Endometrial microvascular endothelial cells (primary cell): Measurements from ENCODE around the gene GPRC5D. TPM values are rescaled to one million over a fixed set of nuclear protein-coding genes. Genes with fewer than 3 reads are reported as not detected.

ENCODE experiments used
- in situ Hi-C: cut with HindIII; loops from 2 replicates; pipeline ENCODE4 v1.10.0; 2017; ENCODE audit warnings: low sequenced_read_pairs, low pct_unique_long_range_greater_than_20kb; ENCODE audit errors: inconsistent ontology term
- total RNA-seq: library from RNA; depleted of rRNA; stranded (reverse); fragments of >200 nt; gene quantifications from one replicate; pipeline ENCODE4 v1.2.3, GENCODE V29; 2015; ENCODE audit errors: inconsistent ontology term

GPRC5D gene
- total RNA-seq, 1 donor from 2014 or later, result not detected

DNA sequence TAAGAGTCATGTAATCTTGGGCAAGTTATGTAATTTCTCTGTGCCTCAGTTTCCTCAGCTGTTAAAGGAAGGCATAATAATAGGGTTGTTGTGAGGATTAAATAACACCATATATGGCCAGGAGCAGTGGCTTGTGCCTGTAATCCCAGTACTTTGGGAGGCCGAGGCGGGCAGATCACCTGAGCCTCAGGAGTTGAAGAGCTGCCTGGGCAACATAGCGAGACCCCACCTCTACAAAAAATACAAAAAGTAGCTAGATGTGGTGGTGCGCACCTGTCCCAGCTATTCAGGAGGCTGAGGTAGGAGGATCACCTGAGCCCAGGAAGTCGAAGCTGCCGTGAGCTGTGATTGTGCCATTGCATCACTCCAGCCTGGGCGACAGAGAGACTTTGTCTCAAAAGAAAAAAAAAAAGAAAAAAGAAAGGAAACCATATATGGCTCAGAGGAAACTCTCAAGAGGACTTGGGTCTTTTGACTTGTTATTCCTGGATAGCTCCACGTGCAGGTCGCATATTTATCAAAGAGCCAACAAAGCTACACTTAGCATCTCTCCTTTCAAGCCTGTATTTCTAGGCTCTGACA lies 53.7 kb downstream of the GPRC5D start:
- in situ Hi-C loops, result no loop called here

GRCh38 chr12:12897302-12897701 lies 54.7 kb downstream of the GPRC5D start:
- in situ Hi-C loops, result no loop called here

DNA sequence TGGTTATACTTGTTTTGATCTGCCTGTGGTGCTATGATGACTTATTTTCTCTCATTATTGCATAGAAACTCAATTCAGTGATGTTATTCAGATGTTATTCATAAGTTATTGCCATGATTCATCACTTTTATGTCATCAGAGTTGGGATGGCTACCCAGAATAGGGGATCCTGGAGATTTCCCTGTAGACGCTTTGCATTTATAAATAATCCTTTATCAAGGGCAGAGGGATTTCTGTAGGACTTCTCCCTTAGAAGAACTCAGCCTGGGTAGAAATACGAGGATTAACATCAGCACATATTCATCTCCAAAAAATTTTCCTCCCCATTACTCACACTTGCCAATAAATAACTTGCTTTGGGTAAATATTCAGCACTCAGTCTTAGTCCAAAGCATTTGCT lies 55.7 kb downstream of the GPRC5D start:
- in situ Hi-C loops, result no loop called here

GRCh38 chr12:12893438-12893837 lies 58.5 kb downstream of the GPRC5D start:
- in situ Hi-C loops, result no loop called here

DNA sequence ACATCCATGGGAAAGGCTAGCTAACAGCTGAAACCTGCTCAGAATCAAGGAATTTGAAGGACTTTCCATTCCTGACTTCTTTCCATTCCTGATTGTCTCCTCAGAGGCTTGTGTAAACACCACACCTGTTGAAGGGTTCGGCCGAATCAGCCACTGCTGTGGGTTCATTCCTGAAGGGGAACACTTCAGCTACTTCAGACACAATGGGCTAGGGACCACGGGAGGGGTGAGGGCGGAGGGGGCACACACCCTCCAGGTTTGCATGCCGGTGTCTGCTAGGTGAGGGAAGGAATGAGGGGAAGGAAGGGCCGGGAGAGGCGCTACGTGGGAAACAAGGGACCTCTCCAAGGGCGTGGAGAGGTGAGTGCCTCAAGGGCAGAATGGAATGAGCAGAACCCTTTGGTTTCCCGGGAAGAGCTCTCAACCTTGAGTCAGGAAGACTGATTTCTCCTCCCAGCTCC lies 59.3 kb downstream of the GPRC5D start:
- in situ Hi-C loops, result no loop called here

- in situ Hi-C loops, result no loop called here
These were observed 60.1 kb downstream of the GPRC5D start for GRCh38 chr12:12891881-12892355.

DNA sequence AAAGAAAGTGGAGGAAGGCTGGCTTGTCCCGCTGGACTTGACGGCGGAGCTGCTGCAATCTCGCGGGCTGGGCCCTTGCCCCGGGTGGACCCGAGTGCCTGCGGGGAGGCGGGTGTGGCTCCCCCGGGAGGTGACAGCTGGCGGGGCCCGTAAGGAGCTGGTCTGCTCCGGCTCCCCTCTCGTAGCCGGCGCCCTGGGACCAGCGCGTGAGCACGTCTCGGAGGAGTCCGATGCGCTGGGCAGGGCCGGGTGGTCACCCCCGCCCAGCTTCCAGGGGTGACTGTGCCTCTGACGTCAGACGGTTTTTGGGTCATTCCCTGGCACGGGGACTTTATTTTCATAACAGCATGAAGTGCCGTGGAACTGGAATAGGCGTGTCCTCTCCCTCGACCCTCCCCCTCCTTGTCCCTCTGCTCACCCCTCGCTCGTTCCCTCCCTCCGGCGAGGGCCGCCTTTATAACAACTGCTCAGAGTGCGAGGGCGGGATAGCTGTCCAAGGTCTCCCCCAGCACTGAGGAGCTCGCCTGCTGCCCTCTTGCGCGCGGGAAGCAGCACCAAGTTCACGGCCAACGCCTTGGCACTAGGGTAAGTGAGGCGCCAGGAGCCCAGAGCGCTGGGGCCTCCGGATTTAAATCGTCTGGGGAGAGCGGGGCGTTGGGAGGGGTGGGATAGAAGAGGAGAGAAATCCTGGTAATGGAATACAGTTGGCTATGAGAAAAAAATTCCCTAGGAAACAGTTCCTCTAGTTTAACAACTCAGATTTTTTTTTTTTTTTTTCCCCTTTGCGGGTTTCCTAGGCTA lies 60.7 kb downstream of the GPRC5D start, which contains the start of gene GPRC5A:
GPRC5A (plus strand) TSS at position 483 of the 801 bp plus-strand sequence. CDS start 16,688 bp downstream, outside the sequence.
- in situ Hi-C loops, result no loop called here

Other genes with a start within 250 kb of the GPRC5D start
- gene CDKN1B, start 234.8 kb downstream of the GPRC5D start, total RNA-seq, result 26.1 TPM
- gene APOLD1, start 166.5 kb downstream of the GPRC5D start, total RNA-seq, result 17.6 TPM
- gene DDX47, start 138.8 kb downstream of the GPRC5D start, total RNA-seq, result 112 TPM
- 135 TPM for gene GPRC5A, start 60.6 kb downstream of the GPRC5D start, total RNA-seq
- 37.6 TPM for gene HEBP1, start 48.1 kb upstream of the GPRC5D start, total RNA-seq
- gene FAM234B, start 92.2 kb upstream of the GPRC5D start, total RNA-seq, result 10.3 TPM
- not detected for gene GSG1, start 151.5 kb upstream of the GPRC5D start, total RNA-seq
- 973 TPM for gene EMP1, start 244.6 kb upstream of the GPRC5D start, total RNA-seq